Measurements from ENCODE around the gene FHAD1. TPM values are rescaled to one million over a fixed set of nuclear protein-coding genes. Genes with fewer than 3 reads are reported as not detected.
A peak's percentile ranks its signal among the peaks of the same experiment; 100 is the strongest.

Gene FHAD1
- total RNA-seq, 1 donor from 2014 or later = 1.7 TPM

DNA sequence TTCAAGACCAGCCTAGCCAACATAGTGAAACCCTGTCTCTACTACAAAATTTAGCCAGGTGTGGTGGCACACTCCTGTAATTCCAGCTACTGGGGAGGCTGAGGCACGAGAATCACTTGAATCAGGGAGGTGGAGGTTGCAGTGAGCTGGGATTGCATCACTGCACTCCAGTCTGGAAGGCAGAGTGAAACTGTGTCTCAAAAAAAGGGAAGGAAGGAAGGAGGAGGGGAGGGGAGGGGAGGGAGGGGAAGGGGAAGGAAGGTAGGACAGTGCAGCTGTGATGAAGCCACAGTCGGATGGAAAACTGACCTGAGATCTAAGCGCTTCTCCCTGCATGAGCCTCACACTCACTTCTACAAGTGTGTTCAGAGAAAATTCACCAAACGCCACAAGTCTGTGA, 22.0 kb upstream of the FHAD1 start:
- Mint-ChIP-seq H3K4me3 (peak overlapping the region; percentile 12), H3K27me3 (ENCODE audit: low read depth) (no peaks in the 10 kb centered on the region), H3K9me3 (no peaks in the 10 kb centered on the region), H3K36me3 (ENCODE audit: low read depth) (peaks cover 10% of the 10 kb centered on the region), H3K4me1 (peaks cover 15% of the 10 kb centered on the region), H3K27ac (ENCODE audit: unreplicated experiment) (no peak overlapping the region)
- TF ChIP-seq CTCF (conservative IDR thresholded peaks at IDR 0.05) = no peak
- no peak for DNase-seq (ENCODE audit: low read depth, low spot score)

DNA sequence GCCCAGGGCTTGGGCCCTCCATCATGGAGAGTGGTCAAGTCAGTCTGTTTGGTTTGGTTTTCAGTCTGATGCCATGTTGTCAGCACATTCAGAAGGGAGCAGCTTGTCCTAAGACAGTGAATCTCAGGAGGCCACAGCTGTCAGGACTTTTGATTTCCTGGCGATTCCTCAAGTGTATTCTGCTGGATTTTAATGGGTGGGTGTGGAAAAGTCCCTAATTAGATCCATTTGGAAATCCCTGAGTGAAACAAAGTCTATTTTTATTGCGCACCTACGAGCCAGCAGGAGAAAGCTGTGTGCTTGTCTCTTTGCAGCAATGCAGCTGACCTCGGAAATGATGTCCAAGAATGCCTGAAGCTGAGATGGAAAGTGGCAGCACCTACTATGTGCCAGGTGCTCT, 21.6 kb upstream of the FHAD1 start:
- TF ChIP-seq CTCF (conservative IDR thresholded peaks at IDR 0.05) = no peak
- Mint-ChIP-seq H3K9me3 (no peaks in the 10 kb centered on the region), H3K27ac (ENCODE audit: unreplicated experiment) (no peak overlapping the region), H3K4me3 (no peak overlapping the region), H3K36me3 (ENCODE audit: low read depth) (peaks cover 8% of the 10 kb centered on the region), H3K4me1 (peaks cover 15% of the 10 kb centered on the region), H3K27me3 (ENCODE audit: low read depth) (no peaks in the 10 kb centered on the region)
- no peak for DNase-seq (ENCODE audit: low read depth, low spot score)

- no peak for TF ChIP-seq CTCF (conservative IDR thresholded peaks at IDR 0.05)
- no peaks in the 10 kb centered on the region for H3K9me3 Mint-ChIP-seq
- no peaks in the 10 kb centered on the region for H3K36me3 Mint-ChIP-seq (ENCODE audit: low read depth)
- peaks cover 15% of the 10 kb centered on the region for H3K4me1 Mint-ChIP-seq
- H3K4me3 Mint-ChIP-seq = no peak overlapping the region
- H3K27ac Mint-ChIP-seq (ENCODE audit: unreplicated experiment) = no peak overlapping the region
- no peak for DNase-seq (ENCODE audit: low read depth, low spot score)
- no peaks in the 10 kb centered on the region for H3K27me3 Mint-ChIP-seq (ENCODE audit: low read depth)
Observed at GRCh38 chr1:15226388-15227255, 20.4 kb upstream of the FHAD1 start.

DNA sequence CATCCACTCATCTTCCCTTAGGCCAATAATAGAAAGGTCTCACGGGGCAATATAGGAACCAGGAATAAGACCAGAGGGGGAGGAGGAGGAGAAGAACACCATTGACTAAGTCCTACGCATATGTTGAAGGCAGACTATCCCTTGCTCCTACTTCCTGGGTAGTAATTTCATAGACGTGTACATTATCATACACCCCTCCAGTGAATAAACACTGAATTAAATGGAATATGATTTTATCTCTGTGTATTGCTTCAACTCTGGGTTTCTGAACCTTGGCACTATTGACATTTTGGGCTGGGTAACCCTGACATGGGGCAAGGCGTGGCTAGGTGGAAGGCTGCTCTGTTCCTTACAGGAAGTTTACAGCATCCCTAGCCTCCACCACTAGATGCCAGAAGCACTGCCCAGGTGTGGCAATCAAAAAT, 17.3 kb upstream of the FHAD1 start:
- TF ChIP-seq CTCF (conservative IDR thresholded peaks at IDR 0.05) = no peak
- Mint-ChIP-seq H3K9me3 (no peaks in the 10 kb centered on the region), H3K4me3 (no peak overlapping the region)

GRCh38 chr1:15231714-15232201, 15.3 kb upstream of the FHAD1 start:
- Mint-ChIP-seq H3K36me3 (ENCODE audit: low read depth) (no peaks in the 10 kb centered on the region), H3K4me3 (no peak overlapping the region), H3K9me3 (no peaks in the 10 kb centered on the region), H3K27ac (ENCODE audit: unreplicated experiment) (no peak overlapping the region), H3K4me1 (peaks cover 6% of the 10 kb centered on the region), H3K27me3 (ENCODE audit: low read depth) (no peaks in the 10 kb centered on the region)
- no peak for DNase-seq (ENCODE audit: low read depth, low spot score)
- TF ChIP-seq CTCF (conservative IDR thresholded peaks at IDR 0.05) = no peak

More for the DNA sequence above, 17.3 kb upstream of the FHAD1 start:
- Mint-ChIP-seq H3K27me3 (ENCODE audit: low read depth) (no peaks in the 10 kb centered on the region), H3K36me3 (ENCODE audit: low read depth) (no peaks in the 10 kb centered on the region), H3K4me1 (peaks cover 5% of the 10 kb centered on the region), H3K27ac (ENCODE audit: unreplicated experiment) (no peak overlapping the region)
- no peak for DNase-seq (ENCODE audit: low read depth, low spot score)
